ENCODE measurements around the gene ARHGEF1. TPM values are rescaled to one million over a fixed set of nuclear protein-coding genes. Genes with fewer than 3 reads are reported as not detected.

Gene ARHGEF1
- polyA plus RNA-seq, 1 donor (not counting 4 experiments of a cell fraction or from before 2014, with no cell fraction given), result 30.5 TPM

- H4K20me1 ChIP-seq (ENCODE audit: control insufficient read depth, extremely low read depth, insufficient read depth, low read length), result no peaks in the 10 kb centered on the region
- no peaks in the 10 kb centered on the region for H3K9me3 ChIP-seq (ENCODE audit: control insufficient read depth, low read depth, low read length)
- H3K9me1 ChIP-seq (ENCODE audit: control insufficient read depth, extremely low read depth, insufficient read depth, low read length), result no peaks in the 10 kb centered on the region
- H3K4me2 ChIP-seq (ENCODE audit: control insufficient read depth, extremely low read depth, insufficient read depth, low read depth, low read length), result no peak overlapping the region
- no peak overlapping the region for H2AFZ ChIP-seq (ENCODE audit: control insufficient read depth, low read length)
- dilution Hi-C loops (cut with MboI; ENCODE audit: extremely low pct_ligation_motif_present, low sequenced_read_pairs), result no loop called here
- H3K27me3 ChIP-seq (ENCODE audit: control insufficient read depth, extremely low read depth, insufficient read depth, low read length), result peaks cover 15% of the 10 kb centered on the region
- TF ChIP-seq, protein P1, sequence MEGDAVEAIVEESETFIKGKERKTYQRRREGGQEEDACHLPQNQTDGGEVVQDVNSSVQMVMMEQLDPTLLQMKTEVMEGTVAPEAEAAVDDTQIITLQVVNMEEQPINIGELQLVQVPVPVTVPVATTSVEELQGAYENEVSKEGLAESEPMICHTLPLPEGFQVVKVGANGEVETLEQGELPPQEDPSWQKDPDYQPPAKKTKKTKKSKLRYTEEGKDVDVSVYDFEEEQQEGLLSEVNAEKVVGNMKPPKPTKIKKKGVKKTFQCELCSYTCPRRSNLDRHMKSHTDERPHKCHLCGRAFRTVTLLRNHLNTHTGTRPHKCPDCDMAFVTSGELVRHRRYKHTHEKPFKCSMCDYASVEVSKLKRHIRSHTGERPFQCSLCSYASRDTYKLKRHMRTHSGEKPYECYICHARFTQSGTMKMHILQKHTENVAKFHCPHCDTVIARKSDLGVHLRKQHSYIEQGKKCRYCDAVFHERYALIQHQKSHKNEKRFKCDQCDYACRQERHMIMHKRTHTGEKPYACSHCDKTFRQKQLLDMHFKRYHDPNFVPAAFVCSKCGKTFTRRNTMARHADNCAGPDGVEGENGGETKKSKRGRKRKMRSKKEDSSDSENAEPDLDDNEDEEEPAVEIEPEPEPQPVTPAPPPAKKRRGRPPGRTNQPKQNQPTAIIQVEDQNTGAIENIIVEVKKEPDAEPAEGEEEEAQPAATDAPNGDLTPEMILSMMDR (optimal IDR thresholded peaks at IDR 0.05 in 1 of 3, IDR thresholded peaks at IDR 0.05 in 1 of 3, conservative IDR thresholded peaks at IDR 0.05 in 1 of 3; ENCODE audit: extremely low read depth in 1 of 3, insufficient read depth in 2 of 3, low read length in 3 of 3), result no peak
- no peak for TF ChIP-seq EZH2 (IDR thresholded peaks at IDR 0.05; ENCODE audit: low read length)
- no peak overlapping the region for H3K9ac ChIP-seq (ENCODE audit: control insufficient read depth, extremely low read depth, insufficient read depth, low read length)
- no peaks in the 10 kb centered on the region for H3K36me3 ChIP-seq (ENCODE audit: control insufficient read depth in 2 of 2, extremely low read depth in 1 of 2, insufficient read depth in 2 of 2, low read length in 2 of 2)
- FAIRE-seq (no peak), DNase-seq (ENCODE audit: low read depth, low spot score) (no peak)
- no peak overlapping the region for H3K4me3 ChIP-seq (ENCODE audit: control insufficient read depth in 2 of 3, extremely low read depth in 1 of 3, insufficient read depth in 2 of 3, low read depth in 1 of 3, low read length in 3 of 3)
- H3K4me1 ChIP-seq (ENCODE audit: control insufficient read depth, extremely low read depth, insufficient read depth, low read length), result no peaks in the 10 kb centered on the region
- no peaks in the 10 kb centered on the region for H3K79me2 ChIP-seq (ENCODE audit: control insufficient read depth, insufficient read depth, low read length)
- H3K27ac ChIP-seq (ENCODE audit: control insufficient read depth, insufficient read depth, low read length), result no peak overlapping the region
Observed at GRCh38 chr19:41945135-41945766, 62.3 kb downstream of the ARHGEF1 start.

DNA sequence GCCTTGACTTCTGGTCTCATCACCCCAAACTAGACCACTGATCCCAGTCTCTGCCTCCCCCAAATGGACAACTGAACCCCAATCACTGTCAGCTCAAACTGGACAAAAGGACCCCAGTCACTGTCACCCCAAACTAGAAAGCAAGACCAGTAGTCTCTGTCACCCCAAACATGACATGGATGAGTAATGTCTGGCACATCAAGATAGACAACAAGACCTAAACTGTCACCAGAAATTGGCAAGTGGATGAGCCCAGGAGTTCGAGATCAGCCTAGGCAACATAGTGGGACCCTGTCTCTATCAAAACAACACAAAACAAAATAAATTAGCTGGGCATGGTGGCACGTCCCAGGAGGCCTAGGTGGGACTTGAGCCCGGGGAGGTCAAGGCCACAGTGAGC is 64.1 kb downstream of the ARHGEF1 start:
- Histone ChIP-seq H3K4me2 (ENCODE audit: control insufficient read depth, extremely low read depth, insufficient read depth, low read depth, low read length) (no peak overlapping the region), H2AFZ (ENCODE audit: control insufficient read depth, low read length) (no peak overlapping the region), H3K36me3 (ENCODE audit: control insufficient read depth in 2 of 2, extremely low read depth in 1 of 2, insufficient read depth in 2 of 2, low read length in 2 of 2) (no peaks in the 10 kb centered on the region), H3K27ac (ENCODE audit: control insufficient read depth, insufficient read depth, low read length) (no peak overlapping the region), H3K9ac (ENCODE audit: control insufficient read depth, extremely low read depth, insufficient read depth, low read length) (no peak overlapping the region), H3K4me3 (ENCODE audit: control insufficient read depth in 2 of 3, extremely low read depth in 1 of 3, insufficient read depth in 2 of 3, low read depth in 1 of 3, low read length in 3 of 3) (no peak overlapping the region), H3K9me3 (ENCODE audit: control insufficient read depth, low read depth, low read length) (no peaks in the 10 kb centered on the region), H4K20me1 (ENCODE audit: control insufficient read depth, extremely low read depth, insufficient read depth, low read length) (no peaks in the 10 kb centered on the region), H3K79me2 (ENCODE audit: control insufficient read depth, insufficient read depth, low read length) (no peaks in the 10 kb centered on the region), H3K27me3 (ENCODE audit: control insufficient read depth, extremely low read depth, insufficient read depth, low read length) (no peaks in the 10 kb centered on the region), H3K9me1 (ENCODE audit: control insufficient read depth, extremely low read depth, insufficient read depth, low read length) (no peaks in the 10 kb centered on the region), H3K4me1 (ENCODE audit: control insufficient read depth, extremely low read depth, insufficient read depth, low read length) (no peaks in the 10 kb centered on the region)
- DNase-seq (ENCODE audit: low read depth, low spot score) (no peak), FAIRE-seq (no peak)
- dilution Hi-C loops (cut with MboI; ENCODE audit: extremely low pct_ligation_motif_present, low sequenced_read_pairs), result no loop called here
- TF ChIP-seq, protein P1 (optimal IDR thresholded peaks at IDR 0.05 in 1 of 3, IDR thresholded peaks at IDR 0.05 in 1 of 3, conservative IDR thresholded peaks at IDR 0.05 in 1 of 3; ENCODE audit: extremely low read depth in 1 of 3, insufficient read depth in 2 of 3, low read length in 3 of 3), result no peak
- no peak for TF ChIP-seq EZH2 (IDR thresholded peaks at IDR 0.05; ENCODE audit: low read length)
